ENCODE measurements around the gene KIF5C. TPM values are rescaled to one million over a fixed set of nuclear protein-coding genes. Genes with fewer than 3 reads are reported as not detected.
"Not testable (repeated sequence)": the region's sequence is repeated elsewhere in the genome, so short reads cannot be mapped to it uniquely, and the experiment has no call there.

Gene KIF5C
- total RNA-seq, 6 donors from 2014 or later, result 0.44 to 1.6 (median 0.85) TPM

- DNase-seq (no peak), ATAC-seq (ENCODE audit: low FRiP score in 2 of 2) (no peak)
- TF ChIP-seq EP300 (IDR thresholded peaks at IDR 0.05) (no peak), POLR2AphosphoS5 (IDR thresholded peaks at IDR 0.05) (no peak), POLR2A (IDR thresholded peaks at IDR 0.05) (no peak)
- TF ChIP-seq, protein P1, sequence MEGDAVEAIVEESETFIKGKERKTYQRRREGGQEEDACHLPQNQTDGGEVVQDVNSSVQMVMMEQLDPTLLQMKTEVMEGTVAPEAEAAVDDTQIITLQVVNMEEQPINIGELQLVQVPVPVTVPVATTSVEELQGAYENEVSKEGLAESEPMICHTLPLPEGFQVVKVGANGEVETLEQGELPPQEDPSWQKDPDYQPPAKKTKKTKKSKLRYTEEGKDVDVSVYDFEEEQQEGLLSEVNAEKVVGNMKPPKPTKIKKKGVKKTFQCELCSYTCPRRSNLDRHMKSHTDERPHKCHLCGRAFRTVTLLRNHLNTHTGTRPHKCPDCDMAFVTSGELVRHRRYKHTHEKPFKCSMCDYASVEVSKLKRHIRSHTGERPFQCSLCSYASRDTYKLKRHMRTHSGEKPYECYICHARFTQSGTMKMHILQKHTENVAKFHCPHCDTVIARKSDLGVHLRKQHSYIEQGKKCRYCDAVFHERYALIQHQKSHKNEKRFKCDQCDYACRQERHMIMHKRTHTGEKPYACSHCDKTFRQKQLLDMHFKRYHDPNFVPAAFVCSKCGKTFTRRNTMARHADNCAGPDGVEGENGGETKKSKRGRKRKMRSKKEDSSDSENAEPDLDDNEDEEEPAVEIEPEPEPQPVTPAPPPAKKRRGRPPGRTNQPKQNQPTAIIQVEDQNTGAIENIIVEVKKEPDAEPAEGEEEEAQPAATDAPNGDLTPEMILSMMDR (IDR thresholded peaks at IDR 0.05), result no peak
- Histone ChIP-seq H3K36me3 (no peaks in the 10 kb centered on the region), H3K27me3 (no peaks in the 10 kb centered on the region), H3K27ac (no peak overlapping the region), H3K9me3 (no peaks in the 10 kb centered on the region), H3K4me3 (no peak overlapping the region), H3K4me1 (no peaks in the 10 kb centered on the region)
- WGBS, 2 donors, result 70 to 93% methylated on average over 3 to 4 of the region's 4 CpGs
Observed at GRCh38 chr2:148842050-148842449, 33.0 kb upstream of the KIF5C start.

- Histone ChIP-seq H3K27me3 (no peaks in the 10 kb centered on the region), H3K4me1 (no peaks in the 10 kb centered on the region), H3K36me3 (no peaks in the 10 kb centered on the region), H3K9me3 (peaks cover 0 to 9% (median 0%) of the 10 kb centered on the region in 4 donors), H3K27ac (no peak overlapping the region), H3K4me3 (no peak overlapping the region)
- 71 to 89% methylated on average over 1 of the region's 1 CpG for WGBS, 2 donors
- no peak for TF ChIP-seq POLR2A (IDR thresholded peaks at IDR 0.05)
- TF ChIP-seq, protein P1 (IDR thresholded peaks at IDR 0.05), result no peak
- no peak for TF ChIP-seq EP300 (IDR thresholded peaks at IDR 0.05)
- TF ChIP-seq POLR2AphosphoS5 (IDR thresholded peaks at IDR 0.05), result no peak
- DNase-seq (no peak), ATAC-seq (ENCODE audit: low FRiP score in 2 of 2) (no peak)
Observed at GRCh38 chr2:148848146-148848545, 26.9 kb upstream of the KIF5C start.

- H3K36me3 ChIP-seq, result no peaks in the 10 kb centered on the region
- no peak overlapping the region for H3K4me3 ChIP-seq
- no peak overlapping the region for H3K27ac ChIP-seq
- H3K9me3 ChIP-seq, result peaks cover 0 to 1% (median 0%) of the 10 kb centered on the region in 4 donors
- no peak for ATAC-seq (ENCODE audit: low FRiP score in 2 of 2)
- H3K4me1 ChIP-seq, result no peaks in the 10 kb centered on the region
- DNase-seq, result no peak
- no peaks in the 10 kb centered on the region for H3K27me3 ChIP-seq
- WGBS, 2 donors, result 69 to 72% methylated on average over 2 of the region's 2 CpGs
- no peak for TF ChIP-seq POLR2A (IDR thresholded peaks at IDR 0.05)
- TF ChIP-seq, protein P1 (IDR thresholded peaks at IDR 0.05), result no peak
- no peak for TF ChIP-seq EP300 (IDR thresholded peaks at IDR 0.05)
- TF ChIP-seq POLR2AphosphoS5 (IDR thresholded peaks at IDR 0.05), result no peak
Observed at GRCh38 chr2:148853458-148853857, 21.6 kb upstream of the KIF5C start.

GRCh38 chr2:148860037-148860436, 15.0 kb upstream of the KIF5C start:
- Histone ChIP-seq H3K27me3 (no peaks in the 10 kb centered on the region), H3K4me3 (no peak overlapping the region), H3K36me3 (no peaks in the 10 kb centered on the region), H3K4me1 (no peaks in the 10 kb centered on the region), H3K27ac (no peak overlapping the region), H3K9me3 (no peaks in the 10 kb centered on the region)
- 47 to 59% methylated on average over 3 of the region's 3 CpGs for WGBS, 2 donors
- DNase-seq, result no peak
- TF ChIP-seq EP300 (IDR thresholded peaks at IDR 0.05) (no peak), POLR2AphosphoS5 (IDR thresholded peaks at IDR 0.05) (no peak), POLR2A (IDR thresholded peaks at IDR 0.05) (no peak)
- TF ChIP-seq, protein P1 (IDR thresholded peaks at IDR 0.05), result no peak
- no peak for ATAC-seq (ENCODE audit: low FRiP score in 2 of 2)

DNA sequence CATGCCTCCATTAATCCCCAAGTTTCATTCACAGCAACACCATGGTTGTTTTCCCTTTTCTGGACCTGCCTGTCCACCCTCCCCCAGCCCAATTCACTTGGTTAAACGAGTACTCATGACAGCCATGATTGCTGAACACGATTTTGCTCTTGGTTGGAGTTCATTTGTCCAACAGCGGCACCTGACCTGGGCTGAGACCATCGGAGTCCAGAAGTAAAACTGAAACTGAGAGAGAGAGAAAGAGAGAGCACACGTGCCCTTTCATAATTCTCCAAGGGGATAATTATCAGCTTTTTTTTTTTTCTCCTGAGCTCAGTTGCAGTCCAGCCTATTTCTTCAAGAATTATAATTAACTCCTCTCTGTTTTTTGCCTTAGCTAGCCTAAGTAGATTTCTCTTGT, 13.7 kb upstream of the KIF5C start:
- H3K36me3 ChIP-seq, result no peaks in the 10 kb centered on the region
- TF ChIP-seq POLR2AphosphoS5 (IDR thresholded peaks at IDR 0.05) (no peak), POLR2A (IDR thresholded peaks at IDR 0.05) (no peak), EP300 (IDR thresholded peaks at IDR 0.05) (no peak)
- TF ChIP-seq, protein P1 (IDR thresholded peaks at IDR 0.05), result no peak
- 77 to 86% methylated on average over 5 of the region's 5 CpGs for WGBS, 2 donors

DNA sequence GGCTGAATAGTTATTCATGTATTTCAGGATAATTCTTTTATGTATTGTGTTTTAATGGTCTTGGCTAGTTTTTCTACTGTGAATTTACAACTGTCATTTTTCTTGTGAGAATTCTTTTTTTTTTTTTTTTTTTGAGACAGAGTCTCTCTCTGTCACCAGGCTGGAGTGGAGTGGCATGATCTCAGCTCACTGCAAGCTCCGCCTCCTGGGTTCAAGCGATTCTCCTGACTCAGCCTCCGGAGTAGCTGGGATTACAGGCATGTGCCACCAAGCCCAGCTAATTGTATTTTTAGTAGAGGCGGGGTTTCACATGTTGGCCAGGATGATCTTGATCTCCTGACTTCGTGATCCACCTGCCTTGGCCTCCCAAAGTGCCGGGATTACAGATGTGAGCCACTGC, 12.5 kb upstream of the KIF5C start:
- not testable (repeated sequence) for H3K27ac ChIP-seq; H3K36me3 ChIP-seq; H3K27me3 ChIP-seq; DNase-seq; H3K4me1 ChIP-seq; H3K9me3 ChIP-seq; ATAC-seq (ENCODE audit: low FRiP score in 2 of 2); H3K4me3 ChIP-seq
- 88 to 91% methylated on average over 6 of the region's 6 CpGs for WGBS, 2 donors

More for the DNA sequence above, 13.7 kb upstream of the KIF5C start:
- Histone ChIP-seq H3K4me1 (no peaks in the 10 kb centered on the region), H3K27ac (no peak overlapping the region), H3K9me3 (no peaks in the 10 kb centered on the region), H3K27me3 (no peaks in the 10 kb centered on the region), H3K4me3 (no peak overlapping the region)
- no peak for ATAC-seq (ENCODE audit: low FRiP score in 2 of 2)
- DNase-seq, result no peak
